GM06990 (cell line): ENCODE data around the gene ZNF136.

Source experiments
- DNase-seq: peaks from one replicate; pipeline ENCODE4 v3.0.0-alpha.2; 2011; ENCODE audit not compliant: insufficient read length; ENCODE audit errors: extremely low read depth
- H3K27me3 ChIP-seq: replicated peaks from 2 replicates; pipeline ENCODE4 v1.6.0; 2011; ENCODE audit warnings: low read length; ENCODE audit not compliant: control insufficient read depth, insufficient read depth
- H3K36me3 ChIP-seq: 2 replicates; pipeline ENCODE4 v1.5.1; 2011; ENCODE audit warnings: low read length; ENCODE audit not compliant: control insufficient read depth, insufficient read depth
- H3K4me3 ChIP-seq: replicated peaks from 2 replicates; pipeline ENCODE4 v1.5.1; 2011; ENCODE audit warnings: low read depth, mild to moderate bottlenecking, control low read depth, low read length
- TF ChIP-seq, protein P1 (sequence below): IDR thresholded peaks from 2 replicates; pipeline ENCODE4 v1.5.1; 2011; ENCODE audit warnings: low read length, control low read depth, mild to moderate bottlenecking, inconsistent platforms; ENCODE audit not compliant: insufficient read depth, poor library complexity, severe bottlenecking

ZNF136 gene

DNA sequence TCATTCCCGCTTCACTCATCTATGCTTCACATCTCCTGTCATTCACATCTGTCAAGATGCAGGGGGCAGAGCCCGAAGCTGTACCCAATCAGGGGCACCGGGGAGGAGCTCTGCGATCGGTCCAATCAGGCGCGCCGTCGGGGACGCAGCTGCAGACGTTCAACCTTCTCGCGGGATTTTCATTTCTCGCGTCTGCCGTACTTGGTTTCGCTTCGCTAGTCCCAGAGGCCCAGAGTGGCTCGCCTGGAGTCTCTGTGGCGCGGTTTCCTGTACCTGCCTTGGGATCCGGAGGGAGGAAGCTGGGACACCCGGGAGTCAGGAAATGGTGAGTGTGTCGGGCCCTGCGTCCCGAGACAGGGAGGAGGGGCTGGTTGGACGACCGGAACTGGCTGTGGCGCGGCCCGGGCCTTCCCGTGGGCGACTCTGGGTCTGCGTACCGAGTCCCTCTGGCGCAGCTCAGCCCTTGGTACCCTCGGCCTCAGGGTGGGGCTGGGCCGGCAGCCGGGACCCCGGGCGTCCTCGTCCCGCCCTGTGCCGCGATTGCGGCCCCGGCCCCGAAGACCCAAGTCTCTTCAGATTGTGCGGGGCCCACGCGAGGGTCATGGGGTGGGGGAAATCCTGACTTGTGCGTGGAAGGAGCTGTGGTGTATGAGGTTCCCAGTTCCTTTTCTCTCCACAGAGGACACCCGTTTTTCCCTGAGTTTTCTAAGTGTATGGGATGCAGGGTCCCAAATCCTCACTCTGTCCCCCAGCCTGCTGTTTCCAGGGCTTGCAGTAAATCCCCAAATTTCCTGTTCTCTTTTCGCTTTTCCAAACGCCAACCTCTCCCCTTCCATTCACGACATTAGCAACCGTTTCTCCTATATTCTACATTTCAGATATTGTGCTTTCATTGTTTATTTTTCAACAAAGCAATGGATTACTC, at the start of gene ZNF136:
Gene ZNF136, plus strand, starts transcription at position 215 of the 925 bp plus-strand sequence. Its CDS starts 108 bp downstream, at position 323.
- TF ChIP-seq, protein P1, sequence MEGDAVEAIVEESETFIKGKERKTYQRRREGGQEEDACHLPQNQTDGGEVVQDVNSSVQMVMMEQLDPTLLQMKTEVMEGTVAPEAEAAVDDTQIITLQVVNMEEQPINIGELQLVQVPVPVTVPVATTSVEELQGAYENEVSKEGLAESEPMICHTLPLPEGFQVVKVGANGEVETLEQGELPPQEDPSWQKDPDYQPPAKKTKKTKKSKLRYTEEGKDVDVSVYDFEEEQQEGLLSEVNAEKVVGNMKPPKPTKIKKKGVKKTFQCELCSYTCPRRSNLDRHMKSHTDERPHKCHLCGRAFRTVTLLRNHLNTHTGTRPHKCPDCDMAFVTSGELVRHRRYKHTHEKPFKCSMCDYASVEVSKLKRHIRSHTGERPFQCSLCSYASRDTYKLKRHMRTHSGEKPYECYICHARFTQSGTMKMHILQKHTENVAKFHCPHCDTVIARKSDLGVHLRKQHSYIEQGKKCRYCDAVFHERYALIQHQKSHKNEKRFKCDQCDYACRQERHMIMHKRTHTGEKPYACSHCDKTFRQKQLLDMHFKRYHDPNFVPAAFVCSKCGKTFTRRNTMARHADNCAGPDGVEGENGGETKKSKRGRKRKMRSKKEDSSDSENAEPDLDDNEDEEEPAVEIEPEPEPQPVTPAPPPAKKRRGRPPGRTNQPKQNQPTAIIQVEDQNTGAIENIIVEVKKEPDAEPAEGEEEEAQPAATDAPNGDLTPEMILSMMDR = no peak
- H3K4me3 ChIP-seq = peak within 1 kb of the TSS; percentile 78

DNA sequence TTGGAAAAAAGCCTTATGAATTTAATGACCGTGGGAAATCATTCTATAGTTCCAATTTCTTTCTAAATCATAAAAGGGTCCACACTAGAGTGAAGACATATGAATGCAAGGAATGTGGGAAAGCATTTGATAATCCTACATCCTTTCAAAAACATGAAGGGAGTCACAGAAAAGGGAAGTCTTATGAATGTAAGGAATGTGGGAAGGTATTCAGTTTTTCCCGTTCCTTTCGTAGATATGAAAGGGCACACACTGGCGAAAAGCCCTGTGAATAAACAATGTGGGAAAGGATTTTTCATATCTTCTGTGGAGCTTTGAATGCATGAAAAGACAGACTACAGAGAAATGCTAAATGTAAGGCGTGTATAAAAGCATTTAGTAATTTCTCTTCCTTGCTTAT, 49.8 kb upstream of the ZNF136 start:
- DNase-seq = no peak
- Histone ChIP-seq H3K4me3 (no peak overlapping the region), H3K36me3 (no peaks in the 10 kb centered on the region), H3K27me3 (no peaks in the 10 kb centered on the region)
- TF ChIP-seq, protein P1 = no peak

More for the DNA sequence above, at the start of gene ZNF136:
- peak; percentile 92 for DNase-seq
- Histone ChIP-seq H3K27me3 (no peaks in the 10 kb centered on the region), H3K36me3 (0 out of 2 replicates have a peak, but pooled peaks cover 1% of the 10 kb centered on the region)

DNA sequence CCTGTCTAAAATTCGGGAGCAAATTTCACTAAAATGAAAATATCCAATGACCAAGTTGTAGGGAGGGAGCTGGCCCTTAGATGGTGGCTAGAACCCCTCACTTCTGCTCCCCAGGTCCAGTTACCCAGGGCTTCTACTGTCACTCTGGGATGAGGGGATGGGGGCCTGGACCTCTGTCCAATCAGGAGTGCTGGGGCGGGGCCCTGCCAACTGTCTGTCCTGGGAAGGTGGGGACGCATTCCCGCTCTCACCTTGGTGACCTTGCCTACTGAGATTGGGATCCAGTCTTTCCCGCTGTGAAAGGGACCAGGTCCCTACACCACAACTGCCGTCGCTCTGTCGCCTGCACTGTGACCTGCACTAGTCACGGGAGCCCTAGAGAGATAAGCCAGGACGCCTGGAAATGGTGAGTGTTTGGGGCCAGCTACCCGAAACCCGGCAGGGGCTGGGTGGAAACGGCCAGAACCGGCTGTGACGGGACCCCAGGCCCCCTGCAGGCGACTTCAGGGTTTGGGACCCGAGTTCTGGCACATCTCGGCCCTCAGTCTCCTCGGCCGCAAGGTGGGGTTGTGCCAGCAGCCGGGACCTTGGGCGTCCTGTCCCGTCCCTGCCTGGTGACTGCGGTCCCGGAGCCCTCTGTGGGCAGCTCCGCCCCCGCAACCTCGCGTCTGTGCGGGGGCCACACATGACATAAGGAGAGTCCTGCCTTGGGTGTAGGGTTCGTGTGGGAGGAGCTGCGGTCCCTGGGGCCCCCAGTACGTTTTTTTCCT, 45.5 kb upstream of the ZNF136 start:
- DNase-seq = no peak
- H3K4me3 ChIP-seq = no peak overlapping the region
- no peaks in the 10 kb centered on the region for H3K36me3 ChIP-seq
- no peaks in the 10 kb centered on the region for H3K27me3 ChIP-seq
- TF ChIP-seq, protein P1 = no peak

DNA sequence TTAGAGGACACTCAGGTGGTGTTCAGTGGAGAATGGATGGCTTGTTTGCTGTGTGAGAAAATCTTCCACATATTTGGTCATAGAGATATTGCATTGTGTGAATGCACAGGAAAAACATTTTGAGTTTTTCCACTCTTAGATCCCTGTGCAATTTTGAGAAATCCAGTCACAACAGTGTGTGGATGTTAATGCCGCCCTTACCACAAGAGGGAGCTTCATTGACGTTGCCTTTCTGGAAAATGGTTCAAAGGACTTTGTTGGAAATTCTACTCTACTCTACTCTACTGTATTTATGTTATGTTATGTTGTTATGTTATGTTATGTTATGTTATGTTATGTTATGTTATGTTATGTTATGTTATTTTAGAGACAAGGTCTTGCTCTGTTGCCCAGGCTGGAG, 36.2 kb upstream of the ZNF136 start:
- Histone ChIP-seq H3K27me3 (no peaks in the 10 kb centered on the region), H3K4me3 (no peak overlapping the region), H3K36me3 (no peaks in the 10 kb centered on the region)
- DNase-seq = no peak
- TF ChIP-seq, protein P1 = peak; percentile 46

DNA sequence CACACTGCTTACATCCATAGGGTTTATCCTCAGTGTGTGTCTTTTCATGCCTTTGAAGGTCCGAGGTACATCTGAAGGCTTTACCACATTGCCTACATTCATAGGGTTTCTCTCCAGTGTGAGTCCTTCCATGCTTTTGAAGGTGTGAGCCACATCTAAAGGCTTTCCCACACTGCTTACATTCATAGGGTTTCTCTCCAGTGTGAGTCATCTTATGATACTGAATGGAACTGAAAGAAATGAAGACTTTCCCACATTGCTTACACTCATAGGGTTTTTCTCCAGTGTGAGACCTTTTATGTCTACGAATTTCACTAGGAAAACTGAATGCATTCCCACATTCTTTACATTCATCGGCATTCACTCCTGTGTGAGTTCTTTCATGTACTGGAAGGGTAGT, 29.8 kb upstream of the ZNF136 start:
- no peak for DNase-seq
- TF ChIP-seq, protein P1 = no peak
- Histone ChIP-seq H3K36me3 (peaks cover 10% of the 10 kb centered on the region), H3K27me3 (no peaks in the 10 kb centered on the region), H3K4me3 (no peak overlapping the region)
